Colonic mucosa (tissue), 4 donors: ENCODE measurements around the gene SPATS2L. TPM values are rescaled to one million over a fixed set of nuclear protein-coding genes. Genes with fewer than 3 reads are reported as not detected.
A peak's percentile ranks its signal among the peaks of the same experiment; 100 is the strongest.

Source experiments
- DNase-seq: peaks from one replicate; pipeline ENCODE4 v3.0.0-alpha.2; 2020
- H3K27ac ChIP-seq: fragments of 200-600 bp; one replicate; pipeline ENCODE4 v1.8.0; 2021
- H3K27me3 ChIP-seq: fragments of 200-600 bp; one replicate; pipeline ENCODE4 v1.8.0; 2021
- H3K36me3 ChIP-seq: fragments of 200-600 bp; one replicate; pipeline ENCODE4 v1.8.0; 2021
- H3K4me1 ChIP-seq: fragments of 200-600 bp; one replicate; pipeline ENCODE4 v1.8.0; 2021; ENCODE audit warnings: mild to moderate bottlenecking
- H3K4me3 ChIP-seq: fragments of 200-600 bp; one replicate; pipeline ENCODE4 v1.8.0; 2021
- H3K9ac ChIP-seq, 2 donors: one replicate each; pipeline ENCODE4 v1.7.0; 2013; ENCODE audit warnings: control low read depth in 2 of 2, low read depth in 2 of 2, low read length in 2 of 2
- H3K9me3 ChIP-seq: fragments of 200-600 bp; one replicate; pipeline ENCODE4 v1.8.0; 2021
- intact Hi-C: fragments of 100-400 bp; cut with DNase I; formaldehyde crosslinking; loops from one replicate; pipeline ENCODE4 v1.14.1; 2022
- total RNA-seq, 2 donors: library from RNA; stranded (reverse); fragmentation: NEBNext Ultra II Directional in 1 of 2; extraction: Animal tissue kit (Norgen Biotek cat#: 25700) in 1 of 2; gene quantifications; one replicate each; pipeline ENCODE4 v1.2.1, GENCODE V29; 2021
- TF ChIP-seq, protein P1 (sequence below): fragments of 200-600 bp; IDR thresholded peaks from one replicate; pipeline ENCODE4 v1.8.0; 2022; ENCODE audit warnings: antibody characterized with exemption, mild to moderate bottlenecking
- donor health status: healthy.
- donor health status: DM: no; HTN: no; CAD: no.
- donor health status: DM: no; HTN: no; CAD: no.

The SPATS2L gene
- total RNA-seq, 2 donors from 2014 or later = 151 to 187 TPM

DNA sequence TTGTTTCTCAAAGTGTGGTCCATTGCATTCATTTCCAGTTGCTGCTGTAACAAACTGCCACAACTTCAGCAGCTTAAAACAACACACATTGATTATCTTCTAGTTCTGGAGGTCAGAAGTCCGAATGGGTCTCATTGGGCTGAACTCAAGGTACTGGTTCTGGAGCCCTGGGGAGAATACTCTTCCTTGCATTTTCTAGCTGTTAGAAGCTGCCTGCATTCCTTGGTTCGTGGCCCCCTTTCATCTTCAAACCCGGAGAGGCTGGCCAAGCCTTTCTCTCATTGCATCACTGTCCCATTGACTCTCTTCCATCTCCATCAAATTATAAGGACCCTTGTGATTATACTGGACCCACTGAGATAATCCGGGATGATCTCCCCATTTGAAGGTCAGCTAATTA, 98.1 kb downstream of the SPATS2L start:
- no peak for DNase-seq
- TF ChIP-seq, protein P1, sequence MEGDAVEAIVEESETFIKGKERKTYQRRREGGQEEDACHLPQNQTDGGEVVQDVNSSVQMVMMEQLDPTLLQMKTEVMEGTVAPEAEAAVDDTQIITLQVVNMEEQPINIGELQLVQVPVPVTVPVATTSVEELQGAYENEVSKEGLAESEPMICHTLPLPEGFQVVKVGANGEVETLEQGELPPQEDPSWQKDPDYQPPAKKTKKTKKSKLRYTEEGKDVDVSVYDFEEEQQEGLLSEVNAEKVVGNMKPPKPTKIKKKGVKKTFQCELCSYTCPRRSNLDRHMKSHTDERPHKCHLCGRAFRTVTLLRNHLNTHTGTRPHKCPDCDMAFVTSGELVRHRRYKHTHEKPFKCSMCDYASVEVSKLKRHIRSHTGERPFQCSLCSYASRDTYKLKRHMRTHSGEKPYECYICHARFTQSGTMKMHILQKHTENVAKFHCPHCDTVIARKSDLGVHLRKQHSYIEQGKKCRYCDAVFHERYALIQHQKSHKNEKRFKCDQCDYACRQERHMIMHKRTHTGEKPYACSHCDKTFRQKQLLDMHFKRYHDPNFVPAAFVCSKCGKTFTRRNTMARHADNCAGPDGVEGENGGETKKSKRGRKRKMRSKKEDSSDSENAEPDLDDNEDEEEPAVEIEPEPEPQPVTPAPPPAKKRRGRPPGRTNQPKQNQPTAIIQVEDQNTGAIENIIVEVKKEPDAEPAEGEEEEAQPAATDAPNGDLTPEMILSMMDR = no peak
- H3K27ac ChIP-seq = peak overlapping the region; percentile 92
- H3K9ac ChIP-seq = no peak overlapping the region
- no peak overlapping the region for H3K4me3 ChIP-seq
- peaks cover 19% of the 10 kb centered on the region for H3K4me1 ChIP-seq
- H3K9me3 ChIP-seq = no peaks in the 10 kb centered on the region
- intact Hi-C loops = no loop called here
- H3K27me3 ChIP-seq = no peaks in the 10 kb centered on the region
- no peaks in the 10 kb centered on the region for H3K36me3 ChIP-seq

DNA sequence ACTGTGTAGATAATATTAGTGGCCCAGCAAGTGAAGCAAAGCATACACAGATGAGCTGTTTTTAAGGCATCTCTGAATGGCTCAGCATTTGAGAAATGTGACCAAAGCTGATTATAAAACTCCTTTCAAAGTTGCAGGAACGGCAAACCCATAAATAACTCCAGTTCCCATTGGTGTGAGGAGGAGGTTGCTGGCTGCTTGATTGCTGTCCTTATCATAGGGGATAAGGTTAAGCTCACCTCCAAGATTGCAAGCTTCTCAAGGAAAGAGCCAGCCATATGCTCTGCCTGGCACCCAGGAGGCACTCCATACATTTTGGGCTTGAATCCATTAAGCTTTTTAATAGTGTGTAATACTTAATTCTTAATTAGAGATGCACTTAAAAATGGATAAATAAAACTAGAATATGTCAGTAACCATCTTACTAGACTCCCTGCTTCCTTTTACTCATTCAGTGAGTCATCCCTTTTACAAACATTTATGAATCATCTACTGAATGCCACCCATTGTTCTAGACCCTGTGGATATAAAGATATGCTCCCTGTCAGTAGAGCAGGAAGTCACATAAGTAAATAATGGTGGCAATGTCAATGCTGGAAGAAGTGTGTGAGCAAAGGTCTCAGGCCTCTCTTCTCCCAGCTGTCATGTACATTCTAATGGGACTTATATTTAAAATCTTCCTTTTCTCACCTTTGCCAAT, 99.3 kb downstream of the SPATS2L start:
- peak overlapping the region; percentile 92 for H3K27ac ChIP-seq
- H3K9ac ChIP-seq = peak overlapping the region in 1 of 2 donors; percentile 35
- H3K27me3 ChIP-seq = no peaks in the 10 kb centered on the region
- H3K4me1 ChIP-seq = peaks cover 19% of the 10 kb centered on the region
- intact Hi-C loops = no loop called here
- no peaks in the 10 kb centered on the region for H3K36me3 ChIP-seq
- H3K4me3 ChIP-seq = no peak overlapping the region
- no peaks in the 10 kb centered on the region for H3K9me3 ChIP-seq
- DNase-seq = peak; percentile 51
- TF ChIP-seq, protein P1 = no peak

DNA sequence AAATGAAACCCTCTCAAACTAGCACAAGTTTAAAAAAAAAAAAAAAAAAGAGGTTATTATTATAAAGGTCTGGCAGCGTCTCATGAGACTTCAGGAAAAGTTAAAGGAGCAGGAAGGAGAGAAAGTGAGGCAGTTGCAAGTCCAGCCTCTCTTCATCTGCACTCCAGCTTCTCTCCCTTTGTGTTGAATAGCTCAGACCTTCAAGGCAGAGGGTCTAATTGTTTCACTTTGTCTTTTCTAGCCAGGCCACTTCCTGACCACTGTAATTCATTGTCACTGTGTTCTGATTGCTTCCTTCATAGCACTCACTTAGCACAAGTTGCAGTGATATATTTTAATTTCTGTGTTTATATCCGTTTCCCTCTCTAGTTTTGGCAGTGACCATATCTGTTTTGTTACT, 99.9 kb downstream of the SPATS2L start:
- DNase-seq = no peak
- intact Hi-C loops = no loop called here
- Histone ChIP-seq H3K9ac (peak overlapping the region in 1 of 2 donors; percentile 35), H3K36me3 (no peaks in the 10 kb centered on the region), H3K27ac (peak overlapping the region; percentile 92), H3K27me3 (no peaks in the 10 kb centered on the region), H3K9me3 (no peaks in the 10 kb centered on the region), H3K4me1 (peaks cover 19% of the 10 kb centered on the region), H3K4me3 (no peak overlapping the region)
- TF ChIP-seq, protein P1 = no peak

DNA sequence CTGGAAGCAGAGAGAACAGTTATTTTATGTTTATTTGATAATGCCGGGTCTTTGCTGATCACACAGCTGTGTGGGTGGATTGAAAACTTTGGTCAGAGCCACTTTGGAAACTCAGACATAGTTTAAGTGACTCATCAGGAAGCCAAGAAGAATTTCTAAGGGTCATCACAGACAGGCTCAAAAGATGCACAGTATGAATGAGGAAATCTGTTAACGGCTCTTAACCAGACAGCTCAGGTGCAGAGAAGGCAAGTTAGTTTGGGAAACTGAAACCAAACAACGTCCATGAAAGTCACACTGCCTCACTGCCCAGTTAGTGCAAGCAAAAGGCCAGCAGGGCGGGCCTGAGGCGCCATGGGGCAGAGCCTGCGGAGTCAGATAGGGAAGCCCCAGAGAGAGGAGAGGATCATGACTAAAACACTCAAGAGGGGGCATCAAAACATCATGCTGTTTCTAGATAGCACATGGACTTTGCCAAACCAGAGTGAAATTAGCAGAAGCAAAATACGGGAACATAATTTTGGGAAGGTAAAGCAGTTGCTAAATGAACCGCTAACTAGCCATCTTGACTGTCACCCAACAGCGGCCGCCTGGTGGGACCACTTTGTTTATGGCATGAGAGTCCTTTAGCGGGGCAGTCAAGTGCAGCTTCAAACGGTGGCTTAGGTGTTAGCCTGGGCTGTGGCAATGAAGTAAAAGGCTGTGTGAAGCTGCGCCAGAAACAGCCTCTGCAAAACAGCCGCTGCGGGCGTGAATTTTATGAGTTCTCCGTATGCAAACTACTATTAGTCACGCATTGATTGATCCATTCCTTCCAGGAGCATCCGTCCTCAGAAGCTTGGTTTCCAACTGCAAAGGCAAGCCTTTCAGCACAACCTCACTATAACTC, 102.2 kb downstream of the SPATS2L start:
- H3K4me1 ChIP-seq = peaks cover 19% of the 10 kb centered on the region

DNA sequence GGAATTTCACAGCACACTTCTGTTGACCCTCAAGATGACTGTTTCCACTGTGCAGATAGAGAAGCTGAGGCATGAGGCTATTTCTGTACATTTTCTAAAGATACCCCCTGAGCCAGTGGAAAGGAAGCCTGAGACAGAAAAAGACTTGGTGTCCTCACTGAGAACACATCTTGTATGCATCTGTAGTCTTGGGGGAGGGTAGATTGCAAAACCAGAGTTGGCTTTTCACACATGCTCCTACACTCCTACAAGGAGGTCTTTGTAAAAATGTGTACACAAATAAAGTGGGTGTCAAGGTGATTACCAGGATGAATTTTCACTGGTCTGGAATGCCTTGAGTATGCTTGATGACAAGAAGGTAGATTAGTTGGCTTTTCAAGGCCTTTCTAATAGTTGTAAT, 105.3 kb downstream of the SPATS2L start:
- H3K9me3 ChIP-seq = no peaks in the 10 kb centered on the region
- no peaks in the 10 kb centered on the region for H3K27me3 ChIP-seq
- no peak for DNase-seq
- H3K4me3 ChIP-seq = no peak overlapping the region
- H3K4me1 ChIP-seq = peaks cover 6% of the 10 kb centered on the region
- TF ChIP-seq, protein P1 = no peak
- no peak overlapping the region for H3K9ac ChIP-seq
- intact Hi-C loops = no loop called here
- no peaks in the 10 kb centered on the region for H3K36me3 ChIP-seq
- H3K27ac ChIP-seq = no peak overlapping the region

More for the DNA sequence above, 102.2 kb downstream of the SPATS2L start:
- TF ChIP-seq, protein P1 = no peak
- H3K4me3 ChIP-seq = no peak overlapping the region
- DNase-seq = peak; percentile 33
- peak overlapping the region in 1 of 2 donors; percentile 49 for H3K9ac ChIP-seq
- H3K9me3 ChIP-seq = no peaks in the 10 kb centered on the region
- H3K27me3 ChIP-seq = no peaks in the 10 kb centered on the region
- intact Hi-C loops = no loop called here
- H3K36me3 ChIP-seq = no peaks in the 10 kb centered on the region
- H3K27ac ChIP-seq = peak overlapping the region; percentile 92
